Activated gamma-delta T cell treated with anti-CD3 and anti-CD28 coated beads, Interleukin-2, amount 50 U/mL, for 16 hours (primary cell): Measurements from ENCODE around the gene SRCAP.

Experiments
- DNase-seq: peaks from one replicate; pipeline ENCODE4 v3.0.0-alpha.2; 2020; ENCODE audit warnings: low read depth

SRCAP gene

DNA sequence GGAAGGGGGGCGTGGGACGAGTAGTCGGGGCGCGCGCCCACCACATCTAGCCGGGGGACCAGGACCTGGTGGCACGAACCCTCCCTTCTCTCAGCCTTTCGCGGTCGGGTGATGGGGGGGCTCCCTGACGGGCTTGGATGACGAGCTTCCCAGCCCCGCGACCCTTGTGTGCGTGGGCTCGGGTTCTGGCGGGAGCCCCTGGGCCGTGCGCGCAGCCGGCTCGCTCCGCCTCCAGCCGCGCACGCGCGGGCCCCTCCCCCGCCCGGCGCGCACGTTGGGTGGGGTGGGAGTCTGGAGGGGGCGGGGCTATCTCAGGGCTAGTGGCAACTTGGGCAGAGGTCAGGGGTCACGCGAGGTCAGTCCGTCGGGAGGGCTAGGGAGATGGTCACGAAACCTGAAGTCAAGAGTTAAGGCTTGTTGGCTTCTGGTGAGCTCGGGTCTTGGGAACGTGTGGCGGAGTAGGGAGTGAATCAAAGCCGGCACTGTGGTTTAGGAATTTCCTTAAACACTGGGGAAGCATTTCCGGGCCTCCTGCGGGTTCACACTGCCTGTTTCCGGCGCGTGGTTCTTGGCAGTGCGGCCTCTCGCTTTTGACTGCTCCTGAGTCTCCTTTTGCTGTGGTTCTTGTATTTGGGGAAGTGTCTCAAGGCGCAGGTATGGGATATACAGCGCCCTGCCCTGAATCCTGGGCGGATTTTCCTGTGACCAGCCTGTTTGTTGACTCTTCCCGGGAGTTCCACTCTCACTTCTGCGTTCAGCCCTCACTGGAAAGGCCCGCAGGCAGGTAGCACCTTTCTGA, at the start of gene SRCAP:
Gene SRCAP, plus strand, starts transcription at position 356 of the 799 bp plus-strand sequence. CDS start 1,654 bp downstream, outside the sequence.
- peak; percentile 59 for DNase-seq

DNA sequence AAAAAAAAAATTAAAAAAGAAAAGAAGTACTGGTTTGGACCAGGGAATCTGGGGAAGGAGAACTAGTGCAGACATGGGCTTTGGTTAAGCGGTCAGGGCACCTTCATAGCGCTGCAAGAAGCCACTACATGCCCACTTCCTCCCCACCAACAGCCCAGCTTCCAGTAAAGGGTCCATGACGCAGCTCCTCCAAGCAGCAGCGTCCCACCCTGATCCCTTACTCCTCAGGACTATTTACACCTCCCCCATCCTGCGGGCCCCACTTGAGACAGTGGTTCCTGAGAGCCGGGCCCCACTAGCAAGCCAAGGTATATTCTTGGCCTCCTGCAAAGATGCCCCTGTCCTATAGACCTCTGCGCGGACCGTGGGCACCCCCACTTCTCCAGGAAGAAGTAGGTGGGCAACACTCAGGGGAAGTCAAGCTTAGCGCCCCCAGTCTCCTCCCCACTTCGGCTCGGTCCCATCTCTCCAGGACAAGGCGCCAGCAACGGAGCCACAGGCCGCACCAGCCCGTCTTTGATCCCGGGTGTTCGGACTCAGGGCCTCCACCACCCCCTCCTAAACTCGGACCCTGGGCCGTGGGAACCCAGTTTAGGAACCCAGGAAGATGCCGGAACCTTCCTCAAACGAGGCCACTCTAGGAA, 49.1 kb upstream of the SRCAP start:
- peak; percentile 12 for DNase-seq

DNA sequence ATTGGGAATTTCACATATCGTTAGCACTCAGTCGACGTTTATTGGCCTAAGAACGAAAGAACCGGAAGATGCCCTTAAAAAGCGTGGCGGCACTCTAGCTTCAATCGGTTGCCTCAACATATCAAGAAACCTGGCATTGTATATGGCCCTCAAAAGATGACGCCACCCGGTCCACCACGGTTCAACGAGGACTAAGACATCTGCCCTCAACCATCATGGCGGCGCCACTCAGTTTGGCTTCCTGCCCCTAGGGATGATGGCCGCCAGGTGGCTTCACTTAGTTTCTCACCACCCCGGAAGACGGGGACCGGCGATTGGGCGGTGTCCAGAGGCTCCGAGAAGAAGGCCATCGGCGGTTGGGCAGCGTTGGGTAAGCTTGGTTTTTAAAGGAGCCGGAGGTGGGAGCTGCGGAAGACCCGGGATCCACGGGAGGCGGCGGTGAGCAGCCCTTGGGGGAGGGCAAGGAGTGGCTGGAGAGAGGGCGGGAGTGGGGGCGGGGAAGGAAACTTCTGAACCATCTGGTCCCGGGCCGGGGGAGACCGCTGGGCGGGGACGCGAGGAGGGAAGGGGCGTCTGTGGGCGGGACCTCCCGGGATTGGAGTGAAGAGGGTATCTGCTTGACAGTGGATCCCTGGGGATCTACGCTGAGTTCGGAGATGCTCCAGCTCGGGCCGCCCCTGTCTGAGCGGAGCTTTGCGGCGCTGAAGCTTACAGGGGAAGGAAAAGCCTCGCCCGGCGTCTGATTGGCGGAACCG, 48.4 kb upstream of the SRCAP start, which contains the start of gene PRR14:
Gene PRR14, plus strand, starts transcription at position 592 of the 755 bp plus-strand sequence. CDS start 686 bp downstream, outside the sequence.
- DNase-seq = peak; percentile 97

DNA sequence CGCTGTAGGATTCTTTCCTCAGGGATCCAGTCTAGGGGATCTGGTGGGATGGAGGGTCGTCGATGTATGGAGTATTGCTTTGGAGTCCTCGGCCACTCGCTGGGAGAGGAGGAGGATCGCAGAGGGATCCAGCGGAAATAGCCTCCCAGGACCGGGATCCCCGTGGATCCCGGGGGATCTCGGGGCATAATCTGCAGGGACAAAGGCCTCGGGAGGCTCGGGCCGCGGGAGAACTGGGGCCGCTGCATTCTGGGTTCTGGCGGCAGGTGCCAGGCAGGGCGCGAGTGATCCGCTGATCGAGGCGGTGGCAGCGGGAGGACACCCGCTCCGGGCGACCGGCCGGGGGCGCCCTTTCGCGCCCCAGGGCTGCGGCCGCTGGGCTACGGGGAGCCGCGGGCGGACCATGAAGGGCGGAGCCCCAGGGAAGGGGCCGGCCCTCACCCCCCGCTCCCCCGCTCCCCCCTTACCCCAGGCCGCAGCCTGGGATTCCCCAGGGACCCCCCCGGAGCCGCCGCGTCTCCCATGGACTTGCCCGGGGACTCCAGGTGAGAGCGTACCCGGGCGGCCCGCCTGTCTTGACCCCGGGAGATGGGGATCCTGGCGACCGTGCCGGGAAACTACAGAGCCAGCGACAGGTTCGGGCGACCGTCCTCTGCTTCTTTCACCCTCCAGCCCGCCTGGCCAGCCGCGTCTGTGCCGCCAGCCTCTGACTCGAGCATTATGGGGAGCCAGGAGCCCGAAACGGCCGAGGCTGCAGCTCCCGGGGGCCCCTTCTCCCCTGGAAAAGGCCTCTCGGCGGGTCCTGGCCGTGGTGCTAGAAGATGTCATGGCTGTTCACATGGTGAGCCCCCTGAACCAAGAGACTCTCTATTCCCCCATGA, 47.6 kb upstream of the SRCAP start:
- DNase-seq = peak; percentile 63

DNA sequence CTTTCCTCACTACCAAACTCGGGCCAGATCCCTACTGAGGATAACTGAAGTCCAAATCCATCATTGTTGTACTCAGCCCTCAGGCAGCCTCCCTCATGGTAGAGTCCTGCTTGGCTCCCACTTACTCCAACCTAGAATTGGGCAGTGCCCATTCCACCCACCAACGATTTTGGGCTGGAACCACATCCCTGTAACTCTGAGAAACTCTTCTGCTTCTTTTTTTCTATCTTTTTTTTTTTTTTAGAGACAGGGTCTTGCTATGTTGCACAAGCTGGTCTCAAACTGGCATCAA, 47.0 kb upstream of the SRCAP start:
- no peak for DNase-seq

DNA sequence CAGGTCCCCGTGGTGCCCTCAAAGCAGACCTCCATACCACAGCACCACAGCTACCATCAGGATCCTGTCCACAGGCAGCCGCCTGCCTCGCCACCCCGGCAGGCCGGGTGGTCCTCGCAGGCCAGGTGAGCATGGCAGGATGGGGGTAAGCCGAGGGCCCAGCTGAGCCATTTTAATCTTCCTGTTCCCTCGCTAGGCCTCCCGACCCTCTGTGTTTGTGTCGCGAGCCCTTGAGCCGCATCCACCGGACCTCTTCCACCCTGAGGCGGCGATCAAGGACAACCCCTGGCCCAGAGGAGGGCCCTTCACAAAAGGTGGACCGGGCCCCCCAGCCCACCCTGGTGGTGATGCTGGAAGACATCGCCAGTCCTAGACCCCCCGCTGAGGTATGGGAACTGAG, 46.3 kb upstream of the SRCAP start:
- no peak for DNase-seq

DNA sequence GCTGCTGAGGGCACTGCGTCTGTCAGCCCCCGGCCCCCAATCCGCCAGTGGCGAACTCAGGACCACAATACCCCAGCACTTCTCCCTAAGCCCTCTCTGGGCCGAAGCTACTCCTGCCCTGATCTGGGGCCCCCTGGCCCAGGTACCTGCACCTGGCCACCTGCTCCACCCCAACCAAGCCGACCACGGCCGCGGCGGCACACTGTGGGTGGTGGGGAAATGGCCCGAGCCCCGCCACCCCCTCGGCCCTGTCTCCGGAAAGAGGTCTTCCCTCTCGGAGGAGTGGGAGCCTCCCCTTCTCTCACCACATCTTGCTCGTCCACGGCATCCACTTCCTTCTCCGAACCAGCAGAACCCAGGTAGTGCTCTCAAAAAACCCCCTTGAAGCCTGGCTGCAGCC, 44.1 kb upstream of the SRCAP start:
- DNase-seq = no peak

DNA sequence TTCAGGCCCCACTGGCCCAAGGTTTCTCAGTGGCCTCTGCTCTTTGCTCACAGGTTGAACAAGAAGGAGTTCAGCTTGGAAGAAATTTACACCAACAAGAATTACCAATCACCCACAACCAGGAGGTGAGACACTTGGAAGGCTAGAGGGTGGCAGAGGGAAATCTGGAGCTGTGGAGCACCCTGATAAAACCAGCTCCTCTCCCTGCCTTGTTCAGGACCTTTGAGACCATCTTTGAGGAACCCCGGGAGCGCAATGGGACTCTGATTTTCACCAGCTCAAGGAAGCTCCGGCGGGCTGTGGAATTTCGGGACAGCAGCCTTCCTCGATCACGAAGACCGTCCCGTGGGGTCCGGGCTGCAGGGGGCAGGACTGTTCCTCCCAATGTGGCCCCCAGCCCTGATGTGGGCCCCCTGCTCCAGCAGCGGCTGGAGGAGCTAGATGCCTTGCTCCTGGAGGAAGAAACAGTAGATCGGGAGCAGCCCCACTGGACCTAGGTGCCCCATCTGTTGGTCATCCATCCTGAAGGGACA, 43.1 kb upstream of the SRCAP start:
- no peak for DNase-seq

DNA sequence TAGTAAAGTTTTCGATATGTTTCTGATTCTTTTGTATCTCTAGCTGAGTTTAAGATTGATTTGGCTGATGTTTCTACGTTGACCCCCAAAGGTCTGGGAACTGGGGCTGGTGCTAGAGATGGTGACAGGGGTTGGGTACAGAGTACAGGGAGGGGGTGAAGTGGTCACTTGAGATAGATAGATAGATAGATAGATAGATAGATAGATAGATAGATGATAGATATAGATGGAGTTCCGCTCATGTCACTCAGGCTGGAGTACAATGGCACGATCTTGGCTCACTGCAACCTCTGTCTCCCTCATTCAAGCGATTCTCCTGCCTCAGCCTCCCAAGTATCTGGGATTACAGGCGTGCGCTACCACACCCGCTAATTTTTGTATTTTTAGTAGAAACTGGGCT, 42.6 kb upstream of the SRCAP start:
- no peak for DNase-seq

DNA sequence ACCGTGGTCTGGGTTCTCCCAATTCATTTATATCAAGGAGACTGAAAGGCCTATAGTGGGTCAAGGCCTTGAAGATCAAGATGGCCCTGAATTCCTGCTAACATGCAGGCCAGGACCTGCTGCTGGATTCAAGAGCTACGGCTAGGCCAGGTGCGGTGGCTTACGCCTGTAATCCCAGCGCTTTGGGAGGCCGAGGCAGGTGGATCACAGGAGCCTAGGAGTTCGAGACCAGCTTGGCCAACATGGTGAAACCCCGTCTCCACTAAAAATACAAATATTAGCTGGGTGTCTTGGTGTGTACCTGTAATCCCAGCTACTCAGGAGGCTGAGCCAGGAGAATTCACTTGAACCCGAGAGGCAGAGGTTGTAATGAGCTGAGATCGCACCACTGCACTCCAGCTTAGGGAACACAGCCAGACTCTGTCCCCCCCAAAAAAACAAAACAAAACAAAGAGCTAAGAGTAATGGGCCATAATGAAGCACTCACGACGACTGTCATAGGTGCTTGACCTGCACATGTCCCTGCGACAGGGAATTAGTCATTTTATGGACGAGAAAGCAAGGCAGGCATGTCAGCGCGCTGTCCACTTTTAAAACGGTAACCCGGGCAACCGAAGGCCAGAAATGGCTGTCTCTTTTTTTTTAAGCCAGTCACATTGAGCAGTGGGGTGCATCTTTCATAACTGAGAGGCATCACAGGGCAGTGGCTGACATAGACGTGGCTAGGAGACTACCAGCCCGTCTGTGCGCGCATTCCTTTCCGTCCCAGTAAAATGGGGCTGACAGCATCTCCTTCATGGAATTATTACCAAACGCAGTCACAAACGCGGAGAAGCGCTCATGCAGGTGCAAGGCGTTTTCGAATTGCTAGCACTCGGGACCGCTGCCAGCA, 41.8 kb upstream of the SRCAP start:
- DNase-seq = no peak

DNA sequence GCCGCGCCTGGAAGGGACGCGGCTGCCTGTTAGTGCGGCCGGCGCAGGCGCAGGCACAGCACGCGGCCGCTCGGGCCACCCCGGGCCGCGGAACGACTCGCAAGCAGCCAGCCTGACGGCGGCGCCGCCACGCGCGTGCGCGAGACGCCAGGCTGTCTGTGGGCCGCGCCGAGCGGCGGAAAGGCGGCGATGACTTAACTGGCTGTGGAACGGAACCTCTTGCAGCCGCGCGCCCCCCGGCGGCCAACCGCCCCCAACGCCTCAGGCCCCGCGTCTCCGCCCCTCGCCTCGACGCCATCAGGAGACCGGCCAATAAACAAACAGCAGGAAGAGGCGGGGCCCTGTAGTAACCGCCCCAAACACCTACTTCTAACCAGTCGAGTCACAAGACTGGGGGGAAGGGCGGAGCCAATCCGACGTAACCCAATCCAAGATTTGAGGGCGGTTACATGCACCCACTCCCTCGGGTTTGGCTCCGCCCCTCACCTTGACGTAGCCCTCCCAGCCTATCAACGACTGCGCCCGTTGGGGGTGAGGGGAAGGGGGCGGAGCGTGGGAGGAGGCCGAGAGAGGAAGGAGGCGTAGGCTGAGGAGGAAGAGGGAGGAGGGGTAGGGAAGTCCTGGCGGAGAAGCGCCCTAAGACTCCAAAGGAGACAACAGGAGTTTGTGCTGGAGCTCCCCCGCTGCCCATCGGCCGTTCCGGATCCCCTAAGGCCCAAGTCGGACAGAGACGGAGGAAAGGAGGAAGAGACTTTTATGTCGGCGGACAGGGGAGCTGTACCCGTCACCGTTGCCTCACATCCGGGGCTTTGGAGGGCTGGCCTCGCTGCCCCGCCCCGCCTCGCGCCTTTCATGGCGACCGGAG, 40.9 kb upstream of the SRCAP start, which contains the start of gene FBRS:
Gene FBRS, plus strand, starts transcription at position 566 of the 865 bp plus-strand sequence. CDS start 1,088 bp downstream, outside the sequence.
- peak; percentile 100 for DNase-seq

DNA sequence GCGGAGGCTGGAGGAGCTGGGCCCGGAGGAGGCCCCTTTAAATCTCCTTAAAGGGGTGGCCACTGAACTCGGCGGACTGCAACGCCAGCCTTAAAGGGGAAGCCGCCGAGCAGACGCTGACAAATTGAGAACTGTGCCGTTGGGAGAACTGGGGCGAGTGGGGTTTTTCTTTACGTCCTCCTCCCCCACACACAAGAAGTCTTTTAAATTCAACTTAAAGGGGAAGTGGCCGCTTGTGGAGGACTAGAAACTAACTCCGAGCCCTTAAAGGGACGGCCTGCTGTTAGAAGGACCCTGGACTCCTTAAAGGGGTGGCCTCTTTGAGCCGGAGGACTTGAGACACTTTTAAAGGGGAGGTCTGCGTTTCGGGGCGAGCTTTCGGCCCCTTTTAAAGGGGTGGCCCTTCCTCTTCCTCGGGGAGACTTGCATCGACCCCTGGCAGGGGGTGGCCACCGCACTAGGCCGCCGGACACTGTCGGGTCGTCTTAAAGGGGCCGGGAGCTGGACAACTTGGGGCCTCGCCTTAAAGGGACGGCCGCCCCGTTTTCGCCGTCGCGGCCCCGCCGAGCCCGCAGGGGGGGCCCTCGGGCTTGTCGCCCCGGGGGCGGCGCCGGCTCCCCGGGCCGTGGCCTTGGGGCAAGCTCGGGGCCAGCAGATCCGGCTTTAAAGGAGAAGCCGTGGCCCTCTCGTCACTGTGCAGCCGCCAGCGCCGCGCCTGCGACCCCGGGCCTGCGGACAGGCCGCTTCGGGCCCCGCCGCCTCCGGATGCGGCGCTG, 40.1 kb upstream of the SRCAP start:
- peak; percentile 93 for DNase-seq

DNA sequence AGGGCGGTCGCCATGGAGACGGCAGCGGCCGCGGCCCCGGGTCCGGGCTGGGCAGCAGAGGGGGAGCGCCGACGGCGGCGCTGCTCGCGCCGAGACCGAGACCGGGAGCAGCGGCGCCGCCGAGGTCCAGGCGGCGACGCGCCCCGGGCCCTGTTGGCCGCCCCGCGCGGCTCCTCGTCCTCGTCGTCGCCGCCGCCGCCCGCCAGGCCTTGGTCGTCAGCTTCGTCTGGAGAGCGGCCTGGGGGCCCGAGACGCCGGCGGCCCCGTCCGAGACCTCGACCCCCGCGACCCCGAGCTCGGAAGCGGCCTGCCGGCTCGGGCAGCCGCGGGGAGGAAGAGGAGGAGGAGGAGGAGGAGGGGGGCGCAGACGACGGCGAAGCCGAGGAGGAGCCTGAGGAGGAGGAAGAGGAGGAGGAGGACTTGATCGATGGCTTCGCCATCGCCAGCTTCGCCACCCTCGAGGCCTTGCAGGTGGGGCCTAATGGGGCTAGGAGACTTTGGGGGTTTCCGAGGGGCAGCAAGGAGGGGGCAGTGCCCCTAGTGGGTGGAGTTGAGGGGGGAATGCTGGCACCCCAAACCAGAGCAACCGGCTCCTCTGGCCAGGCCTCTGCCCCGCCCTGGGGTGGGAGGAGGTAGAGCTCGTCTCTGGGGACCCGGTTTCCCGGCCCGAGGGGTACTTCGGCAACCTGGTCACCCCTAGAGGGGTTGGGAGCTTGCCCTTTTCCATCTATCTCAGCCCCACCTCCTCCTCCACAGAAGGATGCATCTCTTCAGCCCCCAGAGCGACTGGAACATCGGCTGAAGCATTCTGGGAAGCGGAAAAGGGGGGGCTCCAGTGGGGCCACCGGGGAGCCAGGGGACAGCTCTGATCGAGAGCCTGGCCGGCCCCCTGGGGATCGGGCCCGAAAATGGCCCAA, 39.2 kb upstream of the SRCAP start:
- peak; percentile 43 for DNase-seq

DNA sequence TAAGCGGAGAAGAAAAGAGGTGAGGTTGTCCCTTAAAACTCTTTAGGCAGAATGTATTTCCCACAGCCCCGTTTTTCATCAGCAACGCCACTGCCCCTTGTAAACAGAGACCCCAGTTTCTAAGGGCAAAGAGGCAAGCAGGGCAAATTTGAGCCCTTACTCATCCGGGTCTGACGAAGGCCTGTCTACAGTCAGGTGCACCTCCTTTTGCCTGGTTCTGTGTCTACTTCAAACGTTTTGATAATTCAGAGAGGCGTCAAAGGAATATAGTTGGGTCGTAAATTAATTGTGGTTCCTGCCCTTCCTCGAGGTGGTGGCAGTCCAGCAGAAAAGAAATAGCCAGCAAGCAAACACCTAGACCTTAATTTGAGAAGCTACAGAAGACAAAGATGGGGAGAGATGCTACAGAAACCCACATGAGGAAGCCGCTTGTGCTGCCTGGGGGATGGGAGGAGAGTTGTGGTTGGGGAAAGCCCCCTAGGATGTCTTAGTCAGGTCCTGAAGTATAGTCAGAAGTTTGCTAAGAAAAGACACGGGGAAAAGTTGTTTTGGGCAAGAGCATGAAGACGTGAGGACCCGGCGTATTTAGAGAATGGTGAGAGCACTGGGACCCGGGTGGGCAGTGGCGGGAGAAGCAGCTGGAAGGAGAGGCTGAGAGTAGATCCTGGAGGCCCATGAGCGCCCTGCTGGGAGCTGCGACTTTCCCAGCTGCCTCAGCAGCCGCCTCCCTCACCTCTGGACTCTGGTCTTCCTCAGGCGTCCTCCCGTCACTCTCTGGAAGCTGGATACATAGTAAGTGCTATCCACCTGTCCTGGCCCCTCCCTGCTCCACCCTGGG, 38.3 kb upstream of the SRCAP start:
- peak; percentile 80 for DNase-seq

DNA sequence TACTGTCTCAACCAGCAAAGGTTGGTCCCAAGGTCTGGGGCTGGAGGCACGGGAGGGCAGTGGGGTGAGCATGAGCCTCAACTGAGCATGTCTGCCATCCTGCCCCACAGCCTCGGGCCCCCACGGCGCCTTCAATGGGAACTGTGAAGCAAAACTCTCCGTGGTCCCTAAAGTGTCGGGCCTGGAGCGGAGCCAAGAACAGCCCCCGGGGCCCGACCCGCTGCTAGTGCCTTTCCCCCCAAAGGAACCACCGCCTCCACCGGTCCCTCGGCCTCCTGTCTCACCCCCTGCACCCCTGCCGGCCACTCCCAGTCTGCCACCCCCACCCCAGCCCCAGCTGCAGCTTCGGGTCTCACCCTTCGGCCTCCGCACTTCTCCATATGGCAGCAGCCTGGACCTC, 36.5 kb upstream of the SRCAP start:
- no peak for DNase-seq

DNA sequence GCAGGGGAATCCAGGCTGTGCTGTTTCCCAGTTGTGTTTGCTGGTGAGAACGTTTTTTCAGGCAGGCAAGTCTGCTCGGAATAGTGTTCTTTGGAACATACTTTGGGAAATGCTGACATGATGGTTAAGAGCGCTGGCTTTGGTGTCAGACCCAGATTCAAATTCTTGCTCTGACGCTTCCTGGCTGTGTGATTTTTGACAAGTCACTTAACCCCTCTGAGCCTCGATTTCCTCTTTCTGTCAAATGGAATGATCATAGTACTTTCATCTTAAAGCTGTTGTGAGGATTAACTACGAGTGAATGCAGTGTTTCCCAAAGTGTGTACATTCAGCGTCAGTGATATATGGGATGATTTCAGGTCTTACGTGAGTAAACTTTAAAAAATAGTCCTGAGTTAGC, 35.9 kb upstream of the SRCAP start:
- no peak for DNase-seq

DNA sequence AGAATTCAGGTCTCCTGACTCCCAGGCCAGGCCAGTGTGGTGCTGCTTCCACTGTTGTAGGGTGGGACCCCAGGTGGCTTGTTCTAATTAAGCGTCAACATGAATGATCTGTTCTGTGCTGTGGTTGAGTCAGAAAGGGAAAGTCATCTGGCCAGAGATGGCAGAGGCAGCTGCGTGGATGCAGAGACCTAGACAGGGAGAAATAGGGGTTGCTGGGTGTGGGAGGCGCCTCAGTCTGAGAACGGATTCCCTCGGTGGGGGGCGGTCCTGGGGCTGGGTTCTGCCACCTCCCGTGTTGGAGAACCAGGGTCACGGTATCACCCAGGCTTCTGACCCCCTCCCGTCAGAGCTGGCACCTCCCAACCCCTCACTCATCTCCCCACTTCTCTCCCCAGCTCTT, 35.2 kb upstream of the SRCAP start:
- no peak for DNase-seq
